ENCODE results near the gene IZUMO1. TPM values are rescaled to one million over a fixed set of nuclear protein-coding genes. Genes with fewer than 3 reads are reported as not detected.

The IZUMO1 gene
- polyA plus RNA-seq, 12 donors = 0.43 to 2.2 (median 1.1) TPM; not detected in 2

DNA sequence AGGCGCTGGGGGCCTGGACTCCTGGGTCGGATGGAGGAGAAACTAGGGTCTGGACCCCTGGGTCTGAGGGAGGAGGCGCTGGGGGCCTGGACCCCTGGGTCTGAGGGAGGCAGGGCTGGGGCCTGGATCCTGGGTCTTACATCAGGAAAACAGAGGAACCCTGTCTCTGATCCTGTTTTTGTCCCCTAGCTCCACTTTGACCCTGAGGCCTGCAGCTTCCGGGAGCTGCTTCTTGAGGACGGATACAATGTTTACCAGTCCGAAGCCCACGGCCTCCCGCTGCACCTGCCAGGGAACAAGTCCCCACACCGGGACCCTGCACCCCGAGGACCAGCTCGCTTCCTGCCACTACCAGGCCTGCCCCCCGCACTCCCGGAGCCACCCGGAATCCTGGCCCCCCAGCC, 11.0 kb upstream of the IZUMO1 start:
- DNase-seq = no peak

DNA sequence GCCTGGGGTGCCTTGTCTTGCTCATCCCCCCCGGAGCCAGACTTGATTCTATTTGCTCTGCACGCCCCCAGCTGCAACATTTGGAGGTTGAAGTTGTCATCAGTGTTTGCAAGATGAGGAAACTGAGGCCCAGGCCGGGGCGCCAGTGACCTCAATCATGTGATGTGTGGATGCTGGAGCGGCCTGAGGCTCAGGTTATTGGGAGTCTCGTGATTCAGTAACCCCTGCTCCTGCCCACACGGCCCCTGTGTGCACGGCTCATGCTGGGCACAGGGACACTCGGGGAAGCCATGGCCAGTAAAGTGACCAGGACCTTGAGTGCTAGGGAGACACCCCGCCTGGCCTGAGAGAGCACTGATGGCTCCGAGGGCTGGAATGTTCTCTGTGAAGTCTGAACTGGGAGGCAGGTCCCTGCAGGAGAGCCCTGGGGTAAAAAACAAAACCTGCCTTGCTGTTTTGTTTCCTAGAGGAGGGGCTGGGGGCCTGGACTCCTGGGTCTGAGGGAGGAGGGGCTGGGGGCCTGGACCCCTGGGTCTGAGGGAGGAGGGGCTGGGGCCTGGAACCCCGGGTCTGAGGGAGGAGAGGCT, 10.5 kb upstream of the IZUMO1 start:
- no peak for DNase-seq

DNA sequence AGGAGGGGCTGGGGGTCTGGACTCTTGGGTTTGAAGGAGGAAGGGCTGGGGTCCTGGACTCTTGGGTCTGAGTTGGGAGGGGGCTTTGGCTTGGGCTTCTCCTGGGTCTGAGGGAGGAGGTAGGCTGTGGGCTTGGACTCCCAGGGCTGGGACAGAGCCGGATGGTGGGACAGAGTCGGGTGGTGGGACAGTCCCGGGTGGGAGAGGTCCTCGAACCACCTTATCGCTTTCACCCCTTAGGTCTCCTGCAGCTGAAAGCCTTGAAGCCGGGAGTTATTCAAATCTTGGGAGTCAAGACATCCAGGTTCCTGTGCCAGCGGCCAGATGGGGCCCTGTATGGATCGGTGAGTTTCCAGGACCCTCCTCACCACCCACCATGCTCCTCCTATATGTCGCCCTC, 10.0 kb upstream of the IZUMO1 start:
- DNase-seq = no peak

DNA sequence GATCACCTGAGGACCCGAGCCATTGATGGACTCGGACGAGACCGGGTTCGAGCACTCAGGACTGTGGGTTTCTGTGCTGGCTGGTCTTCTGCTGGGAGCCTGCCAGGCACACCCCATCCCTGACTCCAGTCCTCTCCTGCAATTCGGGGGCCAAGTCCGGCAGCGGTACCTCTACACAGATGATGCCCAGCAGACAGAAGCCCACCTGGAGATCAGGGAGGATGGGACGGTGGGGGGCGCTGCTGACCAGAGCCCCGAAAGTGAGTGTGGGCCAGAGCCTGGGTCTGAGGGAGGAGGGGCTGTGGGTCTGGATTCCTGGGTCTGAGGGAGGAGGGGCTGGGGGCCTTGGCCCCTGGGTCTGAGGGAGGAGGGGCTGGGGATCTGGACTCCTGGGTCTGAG, 9.5 kb upstream of the IZUMO1 start:
- DNase-seq = no peak

DNA sequence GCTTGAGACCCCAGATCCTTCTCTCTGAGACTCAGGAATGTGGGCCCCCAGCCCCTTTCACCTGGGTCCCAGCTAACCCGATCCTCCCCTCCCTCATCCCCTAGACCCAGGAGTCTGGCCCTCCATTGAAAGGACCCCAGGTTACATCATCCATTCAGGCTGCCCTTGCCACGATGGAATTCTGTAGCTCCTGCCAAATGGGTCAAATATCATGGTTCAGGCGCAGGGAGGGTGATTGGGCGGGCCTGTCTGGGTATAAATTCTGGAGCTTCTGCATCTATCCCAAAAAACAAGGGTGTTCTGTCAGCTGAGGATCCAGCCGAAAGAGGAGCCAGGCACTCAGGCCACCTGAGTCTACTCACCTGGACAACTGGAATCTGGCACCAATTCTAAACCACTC, 9.1 kb upstream of the IZUMO1 start:
- DNase-seq = no peak

DNA sequence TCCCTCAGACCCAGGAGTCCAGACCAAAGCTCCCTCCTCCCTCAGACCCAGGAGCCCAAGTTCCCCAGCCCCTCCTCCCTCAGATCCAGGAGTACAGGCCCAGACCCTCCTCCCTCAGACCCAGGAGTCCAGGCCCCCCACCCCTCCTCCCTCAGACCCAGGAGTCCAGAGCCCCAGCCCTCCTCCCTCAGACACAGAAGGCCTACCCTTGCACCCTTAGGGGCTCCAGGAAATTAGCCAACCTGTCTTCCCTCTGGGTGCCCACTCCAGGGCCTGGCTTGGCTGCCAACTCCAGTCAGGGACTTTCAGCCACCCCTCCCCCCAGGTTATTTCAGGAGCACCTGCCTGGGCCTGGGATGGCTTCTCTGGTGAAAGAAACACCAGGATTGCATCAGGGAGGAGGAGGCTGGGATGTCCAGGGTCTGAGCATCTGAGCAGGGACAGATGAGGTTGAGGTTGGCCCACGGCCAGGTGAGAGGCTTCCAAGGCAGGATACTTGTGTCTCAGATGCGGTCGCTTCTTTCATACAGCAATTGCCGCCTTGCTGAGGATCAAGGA, 8.5 kb upstream of the IZUMO1 start, which contains the start of gene FGF21:
FGF21 (plus strand) TSS at position 441 of the 558 bp plus-strand sequence. CDS start 713 bp downstream, outside the sequence.
- DNase-seq = no peak

GRCh38 chr19:48752496-48753365, 6.0 kb upstream of the IZUMO1 start, which contains the start of gene FUT1:
TSS of gene FUT1 (minus strand) at chr19:48752641. CDS start at chr19:48751281, 1,360 bp downstream.
- DNase-seq = no peak

GRCh38 chr19:48751845-48752495, 5.3 kb upstream of the IZUMO1 start:
- DNase-seq = no peak

- no peak for DNase-seq
These were observed 4.2 kb upstream of the IZUMO1 start for GRCh38 chr19:48750771-48751504.

DNA sequence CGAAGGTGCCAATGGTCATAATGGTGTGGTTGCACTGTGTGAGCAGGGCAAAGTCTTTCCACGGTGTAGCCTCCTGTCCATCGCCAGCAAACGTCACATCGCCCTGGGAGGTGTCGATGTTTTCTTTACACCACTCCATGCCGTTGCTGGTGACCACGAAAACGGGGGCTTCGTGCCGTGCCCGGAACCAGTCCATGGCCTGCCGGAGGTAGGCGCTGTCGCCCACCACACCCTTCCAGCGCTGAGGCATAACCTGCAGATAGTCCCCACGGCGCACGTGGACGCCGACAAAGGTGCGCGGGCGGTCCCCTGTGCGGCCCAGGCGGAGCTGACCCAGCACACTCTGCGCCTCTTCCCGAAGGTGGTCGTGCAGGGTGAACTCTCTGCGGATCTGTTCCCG, 3.6 kb upstream of the IZUMO1 start:
- no peak for DNase-seq

GRCh38 chr19:48749571-48750198, 3.0 kb upstream of the IZUMO1 start:
- no peak for DNase-seq

GRCh38 chr19:48746110-48746509, 599 bp downstream of the IZUMO1 start:
- no peak for DNase-seq

DNA sequence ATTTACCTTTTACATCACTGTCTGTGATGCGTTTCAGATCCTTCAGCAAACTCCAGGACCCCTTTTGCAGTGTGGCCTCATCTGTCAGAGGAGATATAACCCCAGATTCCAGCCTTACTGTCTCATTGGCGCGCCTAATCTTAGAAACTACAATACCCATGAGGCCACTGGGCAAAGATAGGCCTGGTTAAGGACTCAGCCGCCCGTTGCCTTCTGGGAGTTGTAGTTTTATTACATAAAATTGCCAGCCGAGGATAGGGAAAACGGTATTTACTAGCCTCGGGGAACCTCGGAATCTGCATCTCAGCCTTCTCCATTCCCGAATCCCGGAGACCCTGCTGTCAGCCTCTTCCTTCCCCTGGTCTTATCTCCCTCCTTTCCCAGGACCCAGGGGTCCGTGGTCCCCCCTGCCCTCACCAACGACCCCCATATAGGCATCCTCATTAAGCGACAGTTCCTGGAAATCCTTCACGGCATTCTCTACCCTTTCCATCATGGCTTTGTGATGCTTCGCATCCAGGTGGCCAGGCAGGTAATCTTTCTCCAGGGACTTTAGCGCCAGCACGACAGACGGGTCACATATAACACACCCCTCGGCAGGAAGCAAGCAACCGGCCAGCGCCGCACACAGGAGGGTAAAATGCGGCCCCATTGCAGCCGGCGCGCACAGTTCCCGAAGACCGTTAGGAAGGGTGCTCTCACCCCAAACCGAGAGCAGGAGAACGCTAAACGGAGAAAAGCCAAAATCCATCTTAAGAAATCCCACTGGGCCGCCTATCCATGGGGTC, 1.3 kb downstream of the IZUMO1 start:
- DNase-seq = peak; percentile 58

DNA sequence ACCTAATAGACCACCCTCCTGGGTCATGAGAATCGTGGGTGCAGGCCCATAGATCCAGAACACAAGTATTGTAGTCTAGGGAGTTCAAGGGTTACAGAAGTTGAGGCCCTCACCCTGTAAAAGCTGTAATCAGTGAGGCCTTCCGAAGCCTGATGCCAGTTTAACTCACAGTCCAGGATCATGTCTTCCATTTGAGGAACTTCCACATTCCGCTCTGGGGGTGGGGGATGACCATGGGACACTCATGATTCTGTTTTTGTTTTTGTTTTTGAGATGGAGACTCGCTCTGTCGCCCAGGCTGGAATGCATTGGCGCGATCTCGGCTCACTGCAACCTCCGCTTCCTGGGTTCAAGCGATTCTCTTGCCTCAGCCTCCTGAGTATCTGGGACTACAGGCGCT, 4.6 kb downstream of the IZUMO1 start:
- DNase-seq = no peak

GRCh38 chr19:48741129-48741999, 5.3 kb downstream of the IZUMO1 start:
- no peak for DNase-seq

DNA sequence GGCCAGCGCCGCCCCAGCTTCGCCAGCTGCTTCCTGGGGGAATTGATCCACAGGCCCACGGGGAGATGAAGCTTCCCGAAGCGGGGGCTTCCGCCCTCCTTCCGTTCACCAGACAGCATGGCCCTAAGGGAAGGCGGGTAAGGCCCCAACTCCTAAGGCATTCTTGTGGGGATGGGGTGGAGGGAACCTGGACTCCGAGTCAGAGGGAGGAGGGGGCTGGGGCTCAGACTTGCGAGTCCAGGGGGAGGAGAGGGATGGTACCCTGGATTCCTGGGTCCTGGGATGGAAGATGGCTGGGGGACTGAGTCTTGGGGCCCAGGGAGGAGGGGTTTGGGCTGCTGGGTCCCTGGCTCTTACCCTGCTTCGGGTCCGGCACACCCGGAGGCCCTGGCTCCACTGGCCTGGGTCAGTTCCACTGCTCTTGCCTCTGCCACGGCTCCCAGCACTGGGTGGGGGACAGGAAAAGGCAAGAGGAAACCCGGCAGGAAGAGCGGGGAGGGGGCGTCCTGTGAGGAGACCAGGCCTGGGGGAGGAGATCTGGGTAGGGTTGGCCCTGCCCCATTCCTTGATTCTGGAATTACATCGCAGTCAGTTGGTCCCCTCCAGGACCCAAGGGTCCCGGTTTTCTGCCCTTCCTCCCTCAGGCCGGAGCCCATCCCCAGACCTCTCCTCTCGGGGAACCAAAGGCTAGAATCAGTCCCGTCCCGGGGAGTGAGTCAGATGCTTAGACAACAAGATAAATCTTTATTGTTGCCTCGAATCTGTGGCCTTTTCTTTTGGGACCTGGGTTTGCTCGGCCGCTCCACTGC, 6.3 kb downstream of the IZUMO1 start, which contains the start of gene RASIP1:
RASIP1 (minus strand) TSS at position 447 of the 809 bp plus-strand sequence; CDS start at position 119, 328 bp downstream.
- DNase-seq = no peak

GRCh38 chr19:48739404-48740163, 7.1 kb downstream of the IZUMO1 start:
- DNase-seq = peak; percentile 22

Data from muscle of arm (tissue), 12 donors.